Astrocyte of the spinal cord (primary cell): ENCODE data around the gene ANTXRL.
"Not testable (repeated sequence)": the region's sequence is repeated elsewhere in the genome, so short reads cannot be mapped to it uniquely, and the experiment has no call there.

ENCODE experiments used
- DNase-seq: peaks from one replicate; pipeline ENCODE4 v3.0.0; 2011; ENCODE audit warnings: low read depth, low spot score
- H3K4me3 ChIP-seq: 2 replicates; pipeline ENCODE4 v1.5.1; 2011; ENCODE audit warnings: low read depth, mild to moderate bottlenecking, low read length, moderate library complexity
- CTCF ChIP-seq: IDR thresholded peaks from 2 replicates; pipeline ENCODE4 v1.5.1; 2012; ENCODE audit warnings: low read depth, mild to moderate bottlenecking, low read length, inconsistent platforms
- in situ Hi-C: cut with HindIII; loops from 2 replicates; pipeline ENCODE4 v1.10.0; 2017; ENCODE audit warnings: low sequenced_read_pairs

Gene ANTXRL

GRCh38 chr10:46286991-46287693 lies at the start of gene ANTXRL:
Gene ANTXRL (plus strand): TSS chr10:46286997. CDS start chr10:46287263, 266 bp downstream.
- no peak within 1 kb of the TSS for H3K4me3 ChIP-seq
- TF ChIP-seq CTCF, result no peak
- DNase-seq, result no peak
- in situ Hi-C loops, result no loop called here

GRCh38 chr10:46237815-46238510 lies 48.8 kb upstream of the ANTXRL start:
- no peak for DNase-seq
- in situ Hi-C loops, result no loop called here

GRCh38 chr10:46239247-46239646 lies 47.5 kb upstream of the ANTXRL start:
- no peak for TF ChIP-seq CTCF
- no peak overlapping the region for H3K4me3 ChIP-seq
- DNase-seq, result no peak
- in situ Hi-C loops, result no loop called here

More at GRCh38 chr10:46237815-46238510, 48.8 kb upstream of the ANTXRL start:
- H3K4me3 ChIP-seq, result no peak overlapping the region
- no peak for TF ChIP-seq CTCF

GRCh38 chr10:46239993-46240683 lies 46.7 kb upstream of the ANTXRL start:
- H3K4me3 ChIP-seq, result no peak overlapping the region
- DNase-seq, result no peak
- in situ Hi-C loops, result no loop called here
- TF ChIP-seq CTCF, result no peak

- TF ChIP-seq CTCF, result no peak
- in situ Hi-C loops, result no loop called here
- no peak overlapping the region for H3K4me3 ChIP-seq
- no peak for DNase-seq
These were observed 45.9 kb upstream of the ANTXRL start for GRCh38 chr10:46240684-46241565.

- in situ Hi-C loops, result no loop called here
- no peak for TF ChIP-seq CTCF
- H3K4me3 ChIP-seq, result no peak overlapping the region
- DNase-seq, result no peak
These were observed 41.4 kb upstream of the ANTXRL start for GRCh38 chr10:46245381-46245900.

GRCh38 chr10:46246400-46247180 lies 40.2 kb upstream of the ANTXRL start:
- in situ Hi-C loops, DNase-seq: not testable (repeated sequence)

More at GRCh38 chr10:46246400-46247180, 40.2 kb upstream of the ANTXRL start:
- not testable (repeated sequence) for H3K4me3 ChIP-seq
